DMS53 (cell line): ENCODE measurements around the gene CHRM5.
A peak's percentile ranks its signal among the peaks of the same experiment; 100 is the strongest.
"Not testable (repeated sequence)": the region's sequence is repeated elsewhere in the genome, so short reads cannot be mapped to it uniquely, and the experiment has no call there.

ENCODE experiments used
- DNase-seq: peaks from one replicate; lab custom pipeline; 2025; lab: John Stamatoyannopoulos, UW

The CHRM5 gene

GRCh38 chr15:33987444-33987843, 19.1 kb downstream of the CHRM5 start:
- DNase-seq, result no peak

GRCh38 chr15:33988384-33988783, 20.1 kb downstream of the CHRM5 start:
- no peak for DNase-seq

GRCh38 chr15:33994005-33994615, 25.8 kb downstream of the CHRM5 start:
- peak; percentile 54 for DNase-seq

- not testable (repeated sequence) for DNase-seq
Observed at GRCh38 chr15:33995666-33996065, 27.4 kb downstream of the CHRM5 start.

- DNase-seq, result no peak
Observed at GRCh38 chr15:34001536-34001935, 33.2 kb downstream of the CHRM5 start.

GRCh38 chr15:34006381-34006780, 38.1 kb downstream of the CHRM5 start:
- DNase-seq, result no peak

- DNase-seq, result no peak
Observed at GRCh38 chr15:34009656-34010055, 41.4 kb downstream of the CHRM5 start.

GRCh38 chr15:34010921-34011320, 42.6 kb downstream of the CHRM5 start:
- DNase-seq, result no peak

GRCh38 chr15:34011481-34011880, 43.2 kb downstream of the CHRM5 start:
- no peak for DNase-seq

GRCh38 chr15:34012461-34013028, 44.2 kb downstream of the CHRM5 start:
- no peak for DNase-seq

GRCh38 chr15:34013746-34014145, 45.4 kb downstream of the CHRM5 start:
- DNase-seq, result no peak

GRCh38 chr15:34014556-34014955, 46.3 kb downstream of the CHRM5 start:
- no peak for DNase-seq

GRCh38 chr15:34018021-34018645, 49.8 kb downstream of the CHRM5 start:
- DNase-seq, result no peak

- not testable (repeated sequence) for DNase-seq
Observed at GRCh38 chr15:34018738-34019137, 50.4 kb downstream of the CHRM5 start.

- DNase-seq, result no peak
Observed at GRCh38 chr15:34019369-34019990, 51.2 kb downstream of the CHRM5 start.

GRCh38 chr15:34023907-34024306, 55.6 kb downstream of the CHRM5 start:
- no peak for DNase-seq

- DNase-seq, result no peak
Observed at GRCh38 chr15:34025252-34025651, 57.0 kb downstream of the CHRM5 start.

- no peak for DNase-seq
Observed at GRCh38 chr15:34027606-34028005, 59.3 kb downstream of the CHRM5 start.

- no peak for DNase-seq
Observed at GRCh38 chr15:34031987-34032760, 63.9 kb downstream of the CHRM5 start.

- peak; percentile 85 for DNase-seq
Observed at GRCh38 chr15:34038023-34038870, 70.0 kb downstream of the CHRM5 start.
